Panc1 (cell line): ENCODE results near the gene IGF1R. TPM values are rescaled to one million over a fixed set of nuclear protein-coding genes. Genes with fewer than 3 reads are reported as not detected.

ENCODE experiments used
- ATAC-seq: fragments of 200-7000 bp; cut with Tn5 transposase; 2 replicates; pipeline ENCODE4 v1.9.1; 2020; ENCODE audit warnings: mild to moderate bottlenecking, moderate library complexity
- BruUV-seq: library from RNA; stranded (reverse); fragments of 400-500 nt; replicated peaks from 2 replicates; lab custom pipeline; 2021; lab: Mats Ljungman, UMichigan
- CTCF ChIA-PET: fragments of 300-600 bp; sonication (Branson Sonifier 250); formaldehyde crosslinking; loops from one replicate; lab custom pipeline; 2022; ENCODE audit warnings: antibody characterized with exemption; lab: Charles Lee
- POLR2A ChIA-PET: fragments of 300-600 bp; sonication (Branson Sonifier 250); formaldehyde crosslinking; loops from one replicate; lab custom pipeline; 2022; ENCODE audit warnings: antibody characterized with exemption; lab: Charles Lee
- DNase-seq: peaks from one replicate; pipeline ENCODE4 v3.0.0-alpha.2; 2010; ENCODE audit warnings: low read depth, low spot score
- H3K27ac ChIP-seq: 2 replicates; pipeline ENCODE4 v1.5.1; 2011; ENCODE audit warnings: mild to moderate bottlenecking, low read length, inconsistent platforms
- H3K27me3 ChIP-seq: fragments of 200-500 bp; sonication (Bioruptor generic); 2 replicates; pipeline ENCODE4 v1.6.0; 2014; ENCODE audit warnings: low read length, inconsistent platforms; ENCODE audit not compliant: control insufficient read depth, insufficient read depth
- H3K36me3 ChIP-seq: fragments of 200-500 bp; sonication (Bioruptor generic); 2 replicates; pipeline ENCODE4 v1.5.1; 2014; ENCODE audit warnings: inconsistent platforms, mild to moderate bottlenecking, low read length, moderate library complexity; ENCODE audit not compliant: control insufficient read depth, insufficient read depth
- H3K4me1 ChIP-seq: 2 replicates; pipeline ENCODE4 v1.5.1; 2011; ENCODE audit warnings: inconsistent platforms, mild to moderate bottlenecking, low read length, moderate library complexity; ENCODE audit not compliant: control insufficient read depth, insufficient read depth
- H3K4me3 ChIP-seq, 2 experiments: 2 replicates each; pipeline ENCODE4 v1.5.1; 2011 to 2012; ENCODE audit warnings: low read depth in 2 of 2, low read length in 2 of 2, mild to moderate bottlenecking in 2 of 2, inconsistent platforms in 1 of 2, moderate library complexity in 1 of 2
- H3K9me3 ChIP-seq: fragments of 200-500 bp; sonication (Bioruptor generic); 2 replicates; pipeline ENCODE4 v1.5.1; 2014; ENCODE audit warnings: low read depth, mild to moderate bottlenecking, inconsistent platforms, low read length, moderate library complexity; ENCODE audit not compliant: control insufficient read depth, insufficient read depth
- POLR2AphosphoS5 ChIP-seq: IDR thresholded peaks from 2 replicates; pipeline ENCODE4 v1.6.1; 2012; ENCODE audit warnings: mild to moderate bottlenecking, low read depth, low read length, moderate library complexity
- REST ChIP-seq, 2 experiments: IDR thresholded peaks; 2 replicates each; pipeline ENCODE4 v1.6.1; 2011 to 2012; ENCODE audit warnings: low read depth in 2 of 2, control low read depth in 1 of 2, low read length in 1 of 2, mild to moderate bottlenecking in 1 of 2, moderate library complexity in 1 of 2; ENCODE audit not compliant: insufficient read depth in 1 of 2
- SIN3A ChIP-seq: IDR thresholded peaks from 2 replicates; pipeline ENCODE4 v1.6.1; 2012; ENCODE audit warnings: low read depth, mild to moderate bottlenecking, low read length, moderate library complexity, borderline replicate concordance; ENCODE audit not compliant: insufficient read depth
- TCF7L2 ChIP-seq: IDR thresholded peaks from 2 replicates; pipeline ENCODE4 v1.6.1; 2011; ENCODE audit warnings: mild to moderate bottlenecking, low read depth, low read length, inconsistent platforms
- in situ Hi-C: cut with HindIII; loops from 2 replicates; pipeline ENCODE4 v1.10.0; 2016; ENCODE audit warnings: low sequenced_read_pairs, low pct_unique_long_range_greater_than_20kb
- intact Hi-C: fragments of 100-400 bp; cut with micrococcal nuclease; formaldehyde crosslinking; loops from one replicate; pipeline ENCODE4 v1.10.0; 2022; ENCODE audit not compliant: unreplicated experiment
- total RNA-seq: library from RNA; stranded (reverse); gene quantifications from one replicate; pipeline ENCODE4 v1.2.1, GENCODE V29; 2021; ENCODE audit not compliant: unreplicated experiment
- TF ChIP-seq, protein P1 (sequence below): fragments of 450-650 bp; IDR thresholded peaks from 2 replicates; pipeline ENCODE4 v1.5.1; 2017; ENCODE audit warnings: mild to moderate bottlenecking

Gene IGF1R
- total RNA-seq, 1 experiment from 2014 or later, result 77.1 TPM

GRCh38 chr15:98724048-98724447, 75.7 kb downstream of the IGF1R start:
- no peak for DNase-seq
- no peaks in the 10 kb centered on the region for H3K27me3 ChIP-seq
- intact Hi-C loops (no loop called here), in situ Hi-C loops (no loop called here)
- peaks cover 83% of the 10 kb centered on the region for H3K4me1 ChIP-seq
- ATAC-seq, result no peak
- ChIA-PET CTCF (no interaction called here), POLR2A (no interaction called here)
- no TSS peak for BruUV-seq
- no peak overlapping the region for H3K4me3 ChIP-seq
- peak overlapping the region; percentile 98 for H3K27ac ChIP-seq
- TF ChIP-seq REST (IDR thresholded peaks at IDR 0.05; ENCODE audit: insufficient read depth in 1 of 2, low read depth in 2 of 2, low read length in 1 of 2), result no peak
- no peak for TF ChIP-seq POLR2AphosphoS5
- H3K9me3 ChIP-seq, result no peaks in the 10 kb centered on the region
- H3K36me3 ChIP-seq, result no peaks in the 10 kb centered on the region; the same call in 1 of the 2 replicates

- ATAC-seq (no peak), DNase-seq (no peak)
- ChIA-PET CTCF (no interaction called here), POLR2A (no interaction called here)
- no peaks in the 10 kb centered on the region; the same call in 1 of the 2 replicates for H3K36me3 ChIP-seq
- H3K9me3 ChIP-seq, result no peaks in the 10 kb centered on the region
- H3K27ac ChIP-seq, result peak overlapping the region; percentile 98
- no TSS peak for BruUV-seq
- TF ChIP-seq REST (IDR thresholded peaks at IDR 0.05; ENCODE audit: insufficient read depth in 1 of 2, low read depth in 2 of 2, low read length in 1 of 2) (no peak), TCF7L2 (no peak), SIN3A (no peak), POLR2AphosphoS5 (no peak)
- TF ChIP-seq, protein P1, sequence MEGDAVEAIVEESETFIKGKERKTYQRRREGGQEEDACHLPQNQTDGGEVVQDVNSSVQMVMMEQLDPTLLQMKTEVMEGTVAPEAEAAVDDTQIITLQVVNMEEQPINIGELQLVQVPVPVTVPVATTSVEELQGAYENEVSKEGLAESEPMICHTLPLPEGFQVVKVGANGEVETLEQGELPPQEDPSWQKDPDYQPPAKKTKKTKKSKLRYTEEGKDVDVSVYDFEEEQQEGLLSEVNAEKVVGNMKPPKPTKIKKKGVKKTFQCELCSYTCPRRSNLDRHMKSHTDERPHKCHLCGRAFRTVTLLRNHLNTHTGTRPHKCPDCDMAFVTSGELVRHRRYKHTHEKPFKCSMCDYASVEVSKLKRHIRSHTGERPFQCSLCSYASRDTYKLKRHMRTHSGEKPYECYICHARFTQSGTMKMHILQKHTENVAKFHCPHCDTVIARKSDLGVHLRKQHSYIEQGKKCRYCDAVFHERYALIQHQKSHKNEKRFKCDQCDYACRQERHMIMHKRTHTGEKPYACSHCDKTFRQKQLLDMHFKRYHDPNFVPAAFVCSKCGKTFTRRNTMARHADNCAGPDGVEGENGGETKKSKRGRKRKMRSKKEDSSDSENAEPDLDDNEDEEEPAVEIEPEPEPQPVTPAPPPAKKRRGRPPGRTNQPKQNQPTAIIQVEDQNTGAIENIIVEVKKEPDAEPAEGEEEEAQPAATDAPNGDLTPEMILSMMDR, result no peak
- intact Hi-C loops (no loop called here), in situ Hi-C loops (no loop called here)
- H3K4me3 ChIP-seq, result no peak overlapping the region
- no peaks in the 10 kb centered on the region for H3K27me3 ChIP-seq
- H3K4me1 ChIP-seq, result peaks cover 83% of the 10 kb centered on the region
Observed at GRCh38 chr15:98724494-98724893, 76.2 kb downstream of the IGF1R start.
